Type B pancreatic cell (in vitro differentiated cells): Measurements from ENCODE around the gene IQCN. TPM values are rescaled to one million over a fixed set of nuclear protein-coding genes. Genes with fewer than 3 reads are reported as not detected.

Experiments used
- DNase-seq: peaks from one replicate; pipeline ENCODE4 v3.0.0; 2021; ENCODE audit warnings: mixed read lengths; ENCODE audit not compliant: unreplicated experiment; ENCODE audit errors: extremely low spot score
- H3K27ac Mint-ChIP-seq: 2 replicates; pipeline ENCODE4 v1.8.0; 2021; ENCODE audit warnings: mild to moderate bottlenecking, mixed read lengths
- H3K27me3 Mint-ChIP-seq: 2 replicates; pipeline ENCODE4 v1.8.0; 2021; ENCODE audit warnings: mixed read lengths
- H3K36me3 Mint-ChIP-seq: 2 replicates; pipeline ENCODE4 v1.8.0; 2021; ENCODE audit warnings: mixed read lengths
- H3K4me1 Mint-ChIP-seq: one replicate; pipeline ENCODE4 v1.8.0; 2021; ENCODE audit warnings: mixed read lengths; ENCODE audit not compliant: unreplicated experiment
- H3K4me3 Mint-ChIP-seq: 2 replicates; pipeline ENCODE4 v1.8.0; 2021; ENCODE audit warnings: mild to moderate bottlenecking, mixed read lengths
- H3K9me3 Mint-ChIP-seq: 2 replicates; pipeline ENCODE4 v1.8.0; 2021; ENCODE audit warnings: mixed read lengths
- total RNA-seq: library from RNA; stranded (reverse); gene quantifications from 2 replicates; pipeline ENCODE4 v1.2.1, GENCODE V29; 2021; ENCODE audit warnings: low replicate concordance
- TF ChIP-seq, protein P1 (sequence below): fragments of 200-600 bp; sonication (generic); conservative IDR thresholded peaks from 2 replicates; pipeline ENCODE4 v1.5.0; 2021; ENCODE audit warnings: antibody characterized with exemption, mild to moderate bottlenecking

IQCN gene
- total RNA-seq, 1 donor from 2014 or later = 7.8 TPM

DNA sequence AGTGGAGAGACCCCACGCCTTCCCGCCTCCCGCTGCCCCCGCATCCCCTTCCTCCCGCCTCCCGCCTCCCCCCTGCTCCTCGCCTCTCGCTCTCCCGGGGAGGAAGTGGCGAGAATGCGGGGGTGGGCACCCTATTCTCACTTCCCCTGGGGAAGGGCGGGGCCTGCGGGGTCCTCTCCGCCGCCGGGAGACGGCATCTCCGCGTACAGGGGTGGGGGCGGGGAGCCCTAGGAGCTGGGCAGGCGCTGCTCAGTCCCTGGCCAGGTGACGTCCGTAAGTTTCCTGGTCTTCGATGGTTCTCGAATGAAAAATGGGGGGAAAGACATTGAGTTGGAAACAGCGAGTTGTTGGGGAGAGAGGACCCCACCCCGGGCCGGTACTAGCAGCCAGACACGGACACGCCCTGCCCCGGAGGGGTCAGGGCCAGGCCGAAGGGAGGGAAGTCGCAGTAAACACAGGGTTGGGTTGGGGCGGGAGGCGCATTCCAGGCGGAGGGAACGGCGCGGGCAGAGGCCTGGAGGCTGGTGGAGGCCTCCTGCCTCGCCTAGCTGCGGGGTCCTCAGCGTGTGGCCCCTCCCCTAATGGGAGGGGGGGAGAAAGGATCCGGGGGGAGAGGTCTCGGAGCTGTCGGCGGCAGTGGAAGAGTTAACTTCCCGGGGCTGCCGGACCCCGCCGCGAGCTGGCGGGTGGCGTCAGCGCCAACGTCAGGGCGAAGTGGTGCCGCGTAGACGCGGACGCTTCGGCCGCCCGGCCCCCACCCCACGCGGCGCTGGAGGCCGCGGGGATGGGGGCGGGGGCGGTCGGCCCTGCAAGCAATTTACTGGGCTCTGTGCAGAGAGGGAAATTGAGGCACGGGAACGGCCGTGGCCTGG, 17.6 kb upstream of the IQCN start:
- Mint-ChIP-seq H3K27ac (peak overlapping the region; percentile 98), H3K4me1 (peaks cover 25% of the 10 kb centered on the region), H3K36me3 (no peaks in the 10 kb centered on the region), H3K4me3 (peak overlapping the region; percentile 92), H3K9me3 (no peaks in the 10 kb centered on the region), H3K27me3 (no peaks in the 10 kb centered on the region)
- no peak for DNase-seq
- TF ChIP-seq, protein P1, sequence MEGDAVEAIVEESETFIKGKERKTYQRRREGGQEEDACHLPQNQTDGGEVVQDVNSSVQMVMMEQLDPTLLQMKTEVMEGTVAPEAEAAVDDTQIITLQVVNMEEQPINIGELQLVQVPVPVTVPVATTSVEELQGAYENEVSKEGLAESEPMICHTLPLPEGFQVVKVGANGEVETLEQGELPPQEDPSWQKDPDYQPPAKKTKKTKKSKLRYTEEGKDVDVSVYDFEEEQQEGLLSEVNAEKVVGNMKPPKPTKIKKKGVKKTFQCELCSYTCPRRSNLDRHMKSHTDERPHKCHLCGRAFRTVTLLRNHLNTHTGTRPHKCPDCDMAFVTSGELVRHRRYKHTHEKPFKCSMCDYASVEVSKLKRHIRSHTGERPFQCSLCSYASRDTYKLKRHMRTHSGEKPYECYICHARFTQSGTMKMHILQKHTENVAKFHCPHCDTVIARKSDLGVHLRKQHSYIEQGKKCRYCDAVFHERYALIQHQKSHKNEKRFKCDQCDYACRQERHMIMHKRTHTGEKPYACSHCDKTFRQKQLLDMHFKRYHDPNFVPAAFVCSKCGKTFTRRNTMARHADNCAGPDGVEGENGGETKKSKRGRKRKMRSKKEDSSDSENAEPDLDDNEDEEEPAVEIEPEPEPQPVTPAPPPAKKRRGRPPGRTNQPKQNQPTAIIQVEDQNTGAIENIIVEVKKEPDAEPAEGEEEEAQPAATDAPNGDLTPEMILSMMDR = no peak

- no peak for DNase-seq
- H3K4me1 Mint-ChIP-seq = peaks cover 31% of the 10 kb centered on the region
- H3K4me3 Mint-ChIP-seq = peak overlapping the region; percentile 61
- TF ChIP-seq, protein P1 = no peak
- H3K9me3 Mint-ChIP-seq = no peaks in the 10 kb centered on the region
- peak overlapping the region; percentile 98 for H3K27ac Mint-ChIP-seq
- no peaks in the 10 kb centered on the region for H3K36me3 Mint-ChIP-seq
- H3K27me3 Mint-ChIP-seq = no peaks in the 10 kb centered on the region
Measured at GRCh38 chr19:18291019-18291524, 16.8 kb upstream of the IQCN start.

DNA sequence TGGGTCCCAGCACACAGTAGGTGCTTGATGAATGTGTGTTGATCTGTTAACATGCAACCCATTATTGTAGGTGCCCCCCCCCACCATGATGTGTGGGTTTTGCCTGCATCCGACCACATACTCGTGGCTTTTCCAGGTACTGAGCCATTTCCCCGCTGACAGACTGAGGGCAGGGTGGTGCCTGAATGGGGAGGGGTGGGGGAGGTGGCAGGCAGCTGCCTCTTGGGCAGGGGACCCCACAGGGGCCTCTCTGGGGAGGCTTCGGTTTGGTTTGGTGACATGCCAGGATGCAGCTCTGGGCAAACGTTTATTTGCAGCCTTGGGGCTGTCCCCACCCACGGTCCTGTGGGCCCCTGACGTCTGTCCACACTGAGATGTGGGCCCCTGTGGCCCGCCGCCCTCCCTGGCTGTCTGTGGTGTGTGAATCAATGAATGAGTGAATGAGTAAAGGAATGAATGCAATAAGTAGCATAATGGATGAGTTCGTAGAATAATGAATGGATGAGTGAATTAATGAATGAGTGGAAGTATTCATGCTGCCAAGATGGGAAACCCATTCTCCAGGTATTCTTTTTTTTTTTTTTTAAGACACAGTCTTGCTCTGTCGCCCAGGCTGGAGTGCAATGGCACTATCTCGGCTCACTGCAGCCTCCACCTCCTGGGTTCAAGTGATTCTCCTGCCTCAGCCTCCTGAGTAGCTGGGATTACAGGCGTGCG, 16.2 kb upstream of the IQCN start:
- H3K9me3 Mint-ChIP-seq = no peaks in the 10 kb centered on the region
- DNase-seq = no peak
- TF ChIP-seq, protein P1 = no peak
- H3K4me3 Mint-ChIP-seq = peak overlapping the region; percentile 76
- H3K4me1 Mint-ChIP-seq = peaks cover 34% of the 10 kb centered on the region
- no peaks in the 10 kb centered on the region for H3K27me3 Mint-ChIP-seq
- H3K27ac Mint-ChIP-seq = peak overlapping the region; percentile 98
- no peaks in the 10 kb centered on the region for H3K36me3 Mint-ChIP-seq

DNA sequence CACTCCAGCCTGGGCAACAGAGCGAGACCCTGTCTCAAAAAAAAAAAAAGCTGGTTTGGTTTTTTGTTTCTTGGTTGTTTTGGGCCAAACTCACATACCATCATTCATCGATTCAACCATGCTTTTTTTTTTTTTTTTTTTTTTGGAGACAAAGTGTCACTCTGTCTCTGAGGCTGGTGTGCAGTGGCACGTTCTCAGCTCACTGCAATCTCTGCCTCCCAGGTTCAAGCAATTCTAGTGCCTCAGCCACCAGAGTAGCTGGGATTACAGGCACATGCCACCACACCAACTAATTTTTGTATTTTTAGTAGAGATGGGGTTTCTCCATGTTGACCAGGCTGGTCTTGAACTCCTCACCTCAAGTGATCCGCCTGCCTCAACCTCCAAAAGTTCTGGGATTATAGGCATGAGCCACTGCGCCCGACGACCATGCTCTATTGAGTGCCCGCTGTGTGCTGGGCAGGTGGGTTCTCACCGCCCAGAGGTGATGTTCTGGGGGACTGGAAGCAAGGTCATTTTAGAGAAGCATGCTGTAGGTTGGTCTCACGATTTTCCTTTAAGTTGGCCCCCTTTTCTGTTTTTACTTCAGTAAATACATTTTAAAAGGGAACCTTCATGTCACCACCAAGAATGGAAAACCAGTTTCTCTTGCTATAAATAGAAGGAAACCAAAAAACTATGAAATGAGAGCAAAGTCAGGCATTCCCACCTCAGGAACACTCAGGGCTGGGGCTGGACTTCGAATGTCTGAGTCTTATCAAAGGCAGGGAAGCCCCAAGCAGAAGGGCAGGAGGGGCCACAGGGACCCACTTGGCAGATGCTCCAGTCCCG, 15.4 kb upstream of the IQCN start:
- Mint-ChIP-seq H3K27ac (peak overlapping the region; percentile 84), H3K27me3 (no peaks in the 10 kb centered on the region), H3K4me1 (peaks cover 42% of the 10 kb centered on the region), H3K4me3 (peak overlapping the region; percentile 76), H3K9me3 (no peaks in the 10 kb centered on the region), H3K36me3 (no peaks in the 10 kb centered on the region)
- DNase-seq = no peak
- TF ChIP-seq, protein P1 = no peak
